A549 (cell line): ENCODE results near the gene ATP8A2. TPM values are rescaled to one million over a fixed set of nuclear protein-coding genes. Genes with fewer than 3 reads are reported as not detected.

Source experiments
- ATAC-seq, 2 experiments: fragments of 200-7000 bp in 1 of 2; fragments of >200 bp in 1 of 2; cut with Nextera tagmentation in 1 of 2; cut with Tn5 transposase in 1 of 2; 3 replicates each; pipeline versions ENCODE4 v1.8.0 to v1.9.1; 2018 to 2020; ENCODE audit warnings: mild to moderate bottlenecking in 1 of 2, moderate library complexity in 1 of 2
- CTCF ChIA-PET: fragments of 300-600 bp; sonication (Branson Sonifier 250); formaldehyde crosslinking; extraction: SDS; loops from one replicate; lab custom pipeline; 2021; ENCODE audit warnings: antibody characterized with exemption, inconsistent platforms; lab: Yijun Ruan, JAX
- POLR2A ChIA-PET: fragments of 350-600 bp; formaldehyde crosslinking; extraction: SDS; loops from one replicate; lab custom pipeline; 2021; ENCODE audit warnings: antibody characterized with exemption, inconsistent platforms; lab: Yijun Ruan, JAX
- DNase-seq, 2 experiments: peaks; one replicate each; pipeline versions ENCODE4 v3.0.0 to v3.0.0-alpha.2; 2011 to 2016; ENCODE audit warnings: low read depth in 1 of 2, low spot score in 1 of 2
- FAIRE-seq: peaks from 2 replicates; lab custom pipeline; 2011; peaks lifted over from hg19 to GRCh38; lab: Jason Lieb, UNC
- H3K27ac ChIP-seq, 2 experiments: fragments of >200 bp; sonication (Bioruptor Twin); formaldehyde crosslinking; 3 replicates each; pipeline ENCODE4 v1.5.1; 2016 to 2017
- H3K4me1 ChIP-seq: fragments of >200 bp; sonication (Bioruptor Twin); formaldehyde crosslinking; 3 replicates; pipeline ENCODE4 v1.6.1; 2016
- H3K4me2 ChIP-seq: fragments of >200 bp; sonication (Bioruptor Twin); formaldehyde crosslinking; 3 replicates; pipeline ENCODE4 v1.6.1; 2016
- H3K4me3 ChIP-seq: fragments of >200 bp; sonication (Bioruptor Twin); formaldehyde crosslinking; 3 replicates; pipeline ENCODE4 v1.5.1; 2016
- H3K9me3 ChIP-seq: fragments of >200 bp; sonication (Bioruptor Twin); formaldehyde crosslinking; 3 replicates; pipeline ENCODE4 v1.6.1; 2016
- CBX2 ChIP-seq: fragments of 200-600 bp; sonication (generic); IDR thresholded peaks from 2 replicates; pipeline ENCODE4 v1.6.1; 2016; ENCODE audit warnings: low read depth, mild to moderate bottlenecking, borderline replicate concordance
- CBX8 ChIP-seq: fragments of 200-600 bp; sonication (generic); IDR thresholded peaks from 2 replicates; pipeline ENCODE4 v1.6.1; 2016
- CEBPB ChIP-seq, 2 experiments: fragments of >200 bp in 1 of 2; sonication (Bioruptor Twin) in 1 of 2; formaldehyde crosslinking in 1 of 2; IDR thresholded peaks; 2 replicates each; pipeline ENCODE4 v1.6.1; 2012 to 2016
- CHD4 ChIP-seq: fragments of 200-600 bp; sonication (generic); IDR thresholded peaks from 2 replicates; pipeline ENCODE4 v1.6.1; 2016; ENCODE audit warnings: antibody characterized with exemption, mild to moderate bottlenecking, borderline replicate concordance
- CTCF ChIP-seq: fragments of >200 bp; sonication (Bioruptor Twin); formaldehyde crosslinking; IDR thresholded peaks from 3 replicates; pipeline ENCODE4 v1.5.1; 2016
- EHMT2 ChIP-seq: fragments of 200-600 bp; sonication (generic); IDR thresholded peaks from 2 replicates; pipeline ENCODE4 v1.6.1; 2016; ENCODE audit warnings: antibody characterized with exemption, low read depth, mild to moderate bottlenecking, moderate library complexity
- ELK1 ChIP-seq: fragments of 150-350 bp; IDR thresholded peaks from 2 replicates; pipeline ENCODE4 v1.6.1; 2014; ENCODE audit warnings: low read depth, mild to moderate bottlenecking, low read length
- ESRRA ChIP-seq: fragments of 150-350 bp; IDR thresholded peaks from 2 replicates; pipeline ENCODE4 v1.6.1; 2014; ENCODE audit warnings: mild to moderate bottlenecking, low read length, borderline replicate concordance
- FOSB ChIP-seq: fragments of 250-450 bp; sonication (Bioruptor Pico); IDR thresholded peaks from 2 replicates; pipeline ENCODE4 v1.5.0; 2020; ENCODE audit warnings: mild to moderate bottlenecking, moderate library complexity
- FOSL2 ChIP-seq, 2 experiments: fragments of 450-650 bp in 1 of 2; fragments of >200 bp in 1 of 2; sonication (Bioruptor Twin) in 1 of 2; formaldehyde crosslinking; IDR thresholded peaks; 2 replicates each; pipeline versions ENCODE4 v1.5.0 to v1.6.1; 2016 to 2020; ENCODE audit warnings: mild to moderate bottlenecking in 1 of 2, moderate library complexity in 1 of 2
- FOXS1 ChIP-seq: fragments of 250-450 bp; sonication (Bioruptor Pico); IDR thresholded peaks from 2 replicates; pipeline ENCODE4 v1.5.0; 2020; ENCODE audit warnings: mild to moderate bottlenecking, moderate library complexity
- HDAC2 ChIP-seq: fragments of 200-600 bp; sonication (generic); IDR thresholded peaks from 2 replicates; pipeline ENCODE4 v1.6.1; 2016
- JUNB ChIP-seq: fragments of >200 bp; sonication (Bioruptor Twin); formaldehyde crosslinking; IDR thresholded peaks from 2 replicates; pipeline ENCODE4 v1.6.1; 2016
- KDM1A ChIP-seq: fragments of 200-600 bp; sonication (generic); IDR thresholded peaks from 2 replicates; pipeline ENCODE4 v1.6.1; 2016; ENCODE audit warnings: low read depth, mild to moderate bottlenecking
- KDM5A ChIP-seq: fragments of 200-600 bp; sonication (generic); IDR thresholded peaks from 2 replicates; pipeline ENCODE4 v1.6.1; 2016; ENCODE audit warnings: antibody characterized with exemption, mild to moderate bottlenecking
- MAX ChIP-seq: IDR thresholded peaks from 2 replicates; pipeline ENCODE4 v1.6.1; 2012
- MAZ ChIP-seq: fragments of 150-350 bp; IDR thresholded peaks from 2 replicates; pipeline ENCODE4 v1.6.1; 2014; ENCODE audit warnings: antibody characterized with exemption, low read depth, low read length, borderline replicate concordance
- PHF8 ChIP-seq: fragments of 200-600 bp; sonication (generic); IDR thresholded peaks from 2 replicates; pipeline ENCODE4 v1.6.1; 2016; ENCODE audit warnings: low read depth, mild to moderate bottlenecking, antibody characterized with exemption, moderate library complexity, borderline replicate concordance
- POLR2A ChIP-seq: IDR thresholded peaks from 2 replicates; pipeline ENCODE4 v1.6.1; 2012; ENCODE audit warnings: mild to moderate bottlenecking, low read length
- POLR2AphosphoS2 ChIP-seq: conservative IDR thresholded peaks from 2 replicates; pipeline ENCODE4 v1.6.1; 2012; ENCODE audit warnings: low read length, improper control_type of control experiment, inconsistent platforms
- RARB ChIP-seq: fragments of 250-450 bp; sonication (Bioruptor Pico); IDR thresholded peaks from 2 replicates; pipeline ENCODE4 v1.8.0; 2021; ENCODE audit warnings: mild to moderate bottlenecking, moderate library complexity
- REST ChIP-seq: fragments of 200-600 bp; sonication (generic); IDR thresholded peaks from 2 replicates; pipeline ENCODE4 v1.6.1; 2016; ENCODE audit warnings: antibody characterized with exemption, mild to moderate bottlenecking, moderate library complexity
- RFX5 ChIP-seq: fragments of 450-650 bp; IDR thresholded peaks from 2 replicates; pipeline ENCODE4 v1.7.1; 2014; ENCODE audit warnings: antibody characterized with exemption, mild to moderate bottlenecking, moderate library complexity
- RNF2 ChIP-seq: fragments of 200-600 bp; sonication (generic); IDR thresholded peaks from 2 replicates; pipeline ENCODE4 v1.6.1; 2016; ENCODE audit warnings: low read depth, mild to moderate bottlenecking, antibody characterized with exemption, moderate library complexity, borderline replicate concordance
- SMC3 ChIP-seq: fragments of >200 bp; sonication (Bioruptor Twin); formaldehyde crosslinking; IDR thresholded peaks from 3 replicates; pipeline ENCODE4 v1.6.1; 2018; ENCODE audit warnings: inconsistent platforms
- SREBF2 ChIP-seq: fragments of 450-650 bp; IDR thresholded peaks from 2 replicates; pipeline ENCODE4 v1.6.1; 2014; ENCODE audit warnings: mild to moderate bottlenecking, moderate library complexity
- TFCP2L1 ChIP-seq: fragments of 250-450 bp; sonication (Bioruptor Pico); IDR thresholded peaks from 2 replicates; pipeline ENCODE4 v1.5.0; 2021; ENCODE audit warnings: mild to moderate bottlenecking
- TP53 ChIP-seq: fragments of 250-450 bp; sonication (Bioruptor Pico); IDR thresholded peaks from 2 replicates; pipeline ENCODE4 v1.5.0; 2021; ENCODE audit warnings: mild to moderate bottlenecking, moderate library complexity
- ZFP36 ChIP-seq: fragments of 450-650 bp; IDR thresholded peaks from 2 replicates; pipeline ENCODE4 v1.6.1; 2014; ENCODE audit warnings: borderline replicate concordance; ENCODE audit not compliant: partially characterized antibody
- WGBS: methylation state at CpG from one replicate; pipeline ENCODE4 v1.1.6; 2017; ENCODE audit errors: missing lambda C conversion rate; 5-methylcytosine and 5-hydroxymethylcytosine counted together
- polyA plus RNA-seq, 4 experiments: library from polyadenylated mRNA; depleted of rRNA in 3 of 4; stranded (reverse); fragments of >200 nt; fragmentation: RNase III in 1 of 4; extraction: RNeasy Plus Mini Kit Qiagen cat#74134 plus additional on column Dnase treatment in 1 of 4; gene quantifications; 2 replicates in 3 of 4; 3 replicates in 1 of 4; pipeline ENCODE4 v1.2.3, GENCODE V29; 2011 to 2017
- TF ChIP-seq, protein P1 (sequence below): IDR thresholded peaks from 2 replicates; pipeline ENCODE4 v1.6.1; 2012; ENCODE audit warnings: low read depth, borderline replicate concordance
- TF ChIP-seq, protein P2 (sequence below): fragments of >200 bp; sonication (Bioruptor Twin); formaldehyde crosslinking; IDR thresholded peaks from 3 replicates; pipeline ENCODE4 v1.6.1; 2016

Gene ATP8A2
- polyA plus RNA-seq, 2 of the 4 experiments (the other 2 are of a cell fraction), result 0.03 TPM; not detected in 1

DNA sequence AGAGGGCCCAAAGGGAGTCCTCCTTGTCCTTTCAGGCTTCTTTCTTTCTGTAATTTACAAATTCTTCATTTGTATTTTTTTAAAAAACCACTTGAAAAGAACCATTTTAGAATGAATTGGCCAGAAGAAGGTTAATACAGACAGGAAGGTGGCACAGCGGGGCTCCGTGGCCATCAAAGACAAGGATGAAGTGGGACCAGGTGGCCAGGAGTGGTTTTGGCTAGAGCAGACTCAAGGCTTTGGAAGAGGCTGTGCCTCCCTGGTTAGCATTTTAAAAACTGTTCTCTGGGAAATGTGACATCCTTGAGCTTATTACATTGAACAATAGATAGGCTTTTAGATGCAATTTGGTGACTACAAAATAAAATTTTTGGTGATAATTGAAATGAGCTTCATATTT lies 48.4 kb downstream of the ATP8A2 start:
- Histone ChIP-seq H3K27ac (no peak overlapping the region), H3K4me3 (no peak overlapping the region), H3K4me1 (no peaks in the 10 kb centered on the region), H3K9me3 (no peaks in the 10 kb centered on the region), H3K4me2 (no peak overlapping the region)
- TF ChIP-seq TP53 (CRISPR knock-in tag) (no peak), TFCP2L1 (no peak), JUNB (no peak), CBX2 (no peak), CEBPB (IDR thresholded peaks at IDR 0.05) (no peak), RNF2 (no peak), RARB (CRISPR knock-in tag) (no peak), CHD4 (no peak), POLR2A (no peak), EHMT2 (no peak), MAZ (no peak), FOSB (CRISPR knock-in tag) (no peak), REST (no peak), MAX (no peak), HDAC2 (no peak), RFX5 (no peak), PHF8 (no peak), FOXS1 (CRISPR knock-in tag) (no peak), SMC3 (no peak)
- TF ChIP-seq, protein P1, sequence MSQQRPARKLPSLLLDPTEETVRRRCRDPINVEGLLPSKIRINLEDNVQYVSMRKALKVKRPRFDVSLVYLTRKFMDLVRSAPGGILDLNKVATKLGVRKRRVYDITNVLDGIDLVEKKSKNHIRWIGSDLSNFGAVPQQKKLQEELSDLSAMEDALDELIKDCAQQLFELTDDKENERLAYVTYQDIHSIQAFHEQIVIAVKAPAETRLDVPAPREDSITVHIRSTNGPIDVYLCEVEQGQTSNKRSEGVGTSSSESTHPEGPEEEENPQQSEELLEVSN, result no peak
- ATAC-seq (no peak), DNase-seq (no peak), FAIRE-seq (no peak)
- 5% methylated on average over 2 of the region's 2 CpGs for WGBS
- POLR2A ChIA-PET, result no interaction called here
- CTCF ChIA-PET, result no interaction called here

- ChIA-PET POLR2A (no interaction called here), CTCF (no interaction called here)
- Histone ChIP-seq H3K4me2 (no peak overlapping the region), H3K27ac (no peak overlapping the region), H3K9me3 (no peaks in the 10 kb centered on the region), H3K4me3 (no peak overlapping the region), H3K4me1 (no peaks in the 10 kb centered on the region)
- DNase-seq (no peak), ATAC-seq (no peak), FAIRE-seq (no peak)
- 7% methylated on average over 6 of the region's 6 CpGs for WGBS
- TF ChIP-seq, protein P1, result no peak
- TF ChIP-seq RNF2, result no peak
- TF ChIP-seq, protein P2, sequence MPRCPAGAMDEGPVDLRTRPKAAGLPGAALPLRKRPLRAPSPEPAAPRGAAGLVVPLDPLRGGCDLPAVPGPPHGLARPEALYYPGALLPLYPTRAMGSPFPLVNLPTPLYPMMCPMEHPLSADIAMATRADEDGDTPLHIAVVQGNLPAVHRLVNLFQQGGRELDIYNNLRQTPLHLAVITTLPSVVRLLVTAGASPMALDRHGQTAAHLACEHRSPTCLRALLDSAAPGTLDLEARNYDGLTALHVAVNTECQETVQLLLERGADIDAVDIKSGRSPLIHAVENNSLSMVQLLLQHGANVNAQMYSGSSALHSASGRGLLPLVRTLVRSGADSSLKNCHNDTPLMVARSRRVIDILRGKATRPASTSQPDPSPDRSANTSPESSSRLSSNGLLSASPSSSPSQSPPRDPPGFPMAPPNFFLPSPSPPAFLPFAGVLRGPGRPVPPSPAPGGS, result no peak
- no peak for TF ChIP-seq ELK1
- no peak for TF ChIP-seq CTCF
- no peak for TF ChIP-seq CEBPB (IDR thresholded peaks at IDR 0.05)
- TF ChIP-seq POLR2AphosphoS2, result no peak
- no peak for TF ChIP-seq KDM5A
- no peak for TF ChIP-seq SREBF2
- no peak for TF ChIP-seq ESRRA
- no peak for TF ChIP-seq TP53 (CRISPR knock-in tag)
- TF ChIP-seq CBX8, result no peak
- TF ChIP-seq FOXS1 (CRISPR knock-in tag), result no peak
- TF ChIP-seq ZFP36, result no peak
- no peak for TF ChIP-seq KDM1A
- TF ChIP-seq TFCP2L1, result no peak
- TF ChIP-seq EHMT2, result no peak
- TF ChIP-seq FOSL2 (IDR thresholded peaks at IDR 0.05), result no peak
- TF ChIP-seq FOSL2 (CRISPR knock-in tag; IDR thresholded peaks at IDR 0.05), result no peak
Measured at GRCh38 chr13:25421612-25422011, 49.8 kb downstream of the ATP8A2 start.
